Ishikawa (cell line): ENCODE results near the gene SDF2L1.

Source experiments
- CEBPB ChIP-seq: IDR thresholded peaks from 2 replicates; pipeline ENCODE4 v1.6.1; 2012
- EGR1 ChIP-seq: IDR thresholded peaks from 2 replicates; pipeline ENCODE4 v1.6.1; 2012
- RAD21 ChIP-seq: IDR thresholded peaks from 2 replicates; pipeline ENCODE4 v1.6.1; 2012; ENCODE audit warnings: low read depth
- TAF1 ChIP-seq: IDR thresholded peaks from 2 replicates; pipeline ENCODE4 v1.6.1; 2012; ENCODE audit warnings: low read depth, mild to moderate bottlenecking
- TCF12 ChIP-seq: IDR thresholded peaks from 2 replicates; pipeline ENCODE4 v1.6.1; 2012; ENCODE audit warnings: low read depth
- USF1 ChIP-seq: IDR thresholded peaks from 2 replicates; pipeline ENCODE4 v1.6.1; 2012
- YY1 ChIP-seq: IDR thresholded peaks from 2 replicates; pipeline ENCODE4 v1.6.1; 2012; ENCODE audit warnings: low read depth
- ZBTB7A ChIP-seq: IDR thresholded peaks from 2 replicates; pipeline ENCODE4 v1.6.1; 2012; ENCODE audit warnings: low read depth
- TF ChIP-seq, protein P1 (sequence below): IDR thresholded peaks from 2 replicates; pipeline ENCODE4 v1.6.1; 2012; ENCODE audit warnings: low read depth, mild to moderate bottlenecking

DNA sequence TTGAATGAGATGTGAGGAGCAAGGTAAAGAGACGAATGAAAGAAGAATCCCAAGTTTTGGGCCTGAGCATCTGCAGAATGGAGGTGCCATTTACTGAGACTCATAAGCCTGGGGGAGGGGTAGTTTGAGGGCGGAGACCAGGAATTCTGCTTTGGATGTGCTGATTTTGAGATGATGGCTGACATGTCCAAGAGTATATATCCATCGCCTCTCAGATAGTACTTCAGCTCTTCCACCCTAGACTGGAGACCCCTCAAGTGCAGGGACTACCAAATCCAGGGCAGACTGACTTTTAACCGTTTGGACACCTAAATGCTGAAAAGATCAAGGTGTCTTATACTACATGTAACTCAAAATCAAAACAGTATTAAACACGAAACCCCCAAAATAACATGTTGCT is 1.3 kb upstream of the SDF2L1 start:
- no peak for TF ChIP-seq TCF12
- TF ChIP-seq YY1: no peak
- TF ChIP-seq CEBPB: no peak
- no peak for TF ChIP-seq RAD21
- no peak for TF ChIP-seq EGR1
- TF ChIP-seq TAF1: no peak
- TF ChIP-seq, protein P1, sequence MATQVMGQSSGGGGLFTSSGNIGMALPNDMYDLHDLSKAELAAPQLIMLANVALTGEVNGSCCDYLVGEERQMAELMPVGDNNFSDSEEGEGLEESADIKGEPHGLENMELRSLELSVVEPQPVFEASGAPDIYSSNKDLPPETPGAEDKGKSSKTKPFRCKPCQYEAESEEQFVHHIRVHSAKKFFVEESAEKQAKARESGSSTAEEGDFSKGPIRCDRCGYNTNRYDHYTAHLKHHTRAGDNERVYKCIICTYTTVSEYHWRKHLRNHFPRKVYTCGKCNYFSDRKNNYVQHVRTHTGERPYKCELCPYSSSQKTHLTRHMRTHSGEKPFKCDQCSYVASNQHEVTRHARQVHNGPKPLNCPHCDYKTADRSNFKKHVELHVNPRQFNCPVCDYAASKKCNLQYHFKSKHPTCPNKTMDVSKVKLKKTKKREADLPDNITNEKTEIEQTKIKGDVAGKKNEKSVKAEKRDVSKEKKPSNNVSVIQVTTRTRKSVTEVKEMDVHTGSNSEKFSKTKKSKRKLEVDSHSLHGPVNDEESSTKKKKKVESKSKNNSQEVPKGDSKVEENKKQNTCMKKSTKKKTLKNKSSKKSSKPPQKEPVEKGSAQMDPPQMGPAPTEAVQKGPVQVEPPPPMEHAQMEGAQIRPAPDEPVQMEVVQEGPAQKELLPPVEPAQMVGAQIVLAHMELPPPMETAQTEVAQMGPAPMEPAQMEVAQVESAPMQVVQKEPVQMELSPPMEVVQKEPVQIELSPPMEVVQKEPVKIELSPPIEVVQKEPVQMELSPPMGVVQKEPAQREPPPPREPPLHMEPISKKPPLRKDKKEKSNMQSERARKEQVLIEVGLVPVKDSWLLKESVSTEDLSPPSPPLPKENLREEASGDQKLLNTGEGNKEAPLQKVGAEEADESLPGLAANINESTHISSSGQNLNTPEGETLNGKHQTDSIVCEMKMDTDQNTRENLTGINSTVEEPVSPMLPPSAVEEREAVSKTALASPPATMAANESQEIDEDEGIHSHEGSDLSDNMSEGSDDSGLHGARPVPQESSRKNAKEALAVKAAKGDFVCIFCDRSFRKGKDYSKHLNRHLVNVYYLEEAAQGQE: no peak
- no peak for TF ChIP-seq ZBTB7A
- TF ChIP-seq USF1: no peak
